ENCODE data around the gene PCAT7. TPM values are rescaled to one million over a fixed set of nuclear protein-coding genes. Genes with fewer than 3 reads are reported as not detected.
"Not testable (repeated sequence)": the region's sequence is repeated elsewhere in the genome, so short reads cannot be mapped to it uniquely, and the experiment has no call there.

The PCAT7 gene
- total RNA-seq, 1 experiment from 2014 or later, result 1.2 TPM

DNA sequence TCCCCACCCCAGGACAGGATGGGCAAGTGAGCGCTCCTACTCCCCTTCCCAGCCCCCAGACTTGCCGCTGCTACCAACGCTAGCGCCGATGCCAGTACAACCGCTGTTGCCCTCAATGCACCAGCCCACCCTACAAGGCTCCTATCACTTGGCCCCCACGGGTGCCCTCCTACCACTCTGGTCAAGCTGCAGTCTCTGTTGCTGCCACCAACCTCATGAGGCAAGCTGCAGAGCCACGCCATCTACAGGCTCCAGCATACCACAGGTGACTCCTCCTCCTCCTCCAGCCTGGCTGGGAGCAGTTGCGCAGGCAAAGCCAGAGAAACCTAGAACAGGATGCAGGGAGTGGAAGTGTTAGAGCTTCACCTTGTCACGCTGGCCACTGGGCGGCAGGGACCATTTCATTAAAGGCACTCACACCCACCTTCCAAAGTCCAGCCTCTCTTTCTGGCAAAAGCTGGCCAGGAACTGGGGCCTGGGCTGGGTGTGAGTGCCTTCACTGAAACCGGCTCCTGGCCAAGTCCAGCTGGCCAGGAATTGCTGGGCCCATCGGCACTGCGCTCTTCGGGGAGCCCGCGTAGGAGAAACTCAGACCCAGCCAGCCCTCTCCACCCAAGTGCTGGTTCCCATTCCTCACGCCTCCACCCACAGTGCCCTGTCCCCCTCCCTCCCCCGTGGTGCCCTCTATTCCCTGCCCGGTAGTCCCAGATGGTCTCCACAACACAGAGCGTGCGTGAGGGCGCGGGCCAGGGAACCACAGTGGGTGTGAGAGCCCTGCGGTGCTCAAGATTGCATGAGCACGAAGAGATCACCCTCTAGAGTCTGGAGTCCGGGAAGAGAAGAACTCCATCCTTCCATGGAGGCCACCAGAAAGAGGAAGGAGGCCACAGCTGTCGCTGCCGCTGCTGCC, 1.6 kb upstream of the PCAT7 start:
- Histone ChIP-seq H3K36me3 (peaks cover 5% of the 10 kb centered on the region; the same call in 1 of the 2 replicates), H3K9me3 (no peaks in the 10 kb centered on the region), H3K27me3 (no peaks in the 10 kb centered on the region), H3K4me3 (peak overlapping the region; percentile 58)
- DNase-seq, result peak; percentile 7

DNA sequence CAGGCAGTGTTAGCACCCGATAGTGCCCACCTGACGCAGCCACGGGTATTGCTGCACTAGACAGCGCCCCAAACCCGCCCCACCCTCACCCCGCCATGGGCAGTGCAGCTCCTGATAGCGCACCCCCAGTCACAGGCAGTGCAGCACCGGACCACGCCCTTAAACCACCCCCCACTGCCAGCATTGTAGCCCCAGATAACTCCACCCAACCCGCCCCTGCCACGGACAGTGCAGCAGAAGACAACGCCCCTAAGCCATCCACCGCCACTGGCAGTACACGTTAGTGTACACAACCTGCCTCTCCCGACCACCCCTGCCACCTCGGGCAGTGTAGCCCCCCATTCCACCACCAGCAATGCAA, 825 bp upstream of the PCAT7 start:
- peak overlapping the region; percentile 58 for H3K4me3 ChIP-seq
- H3K36me3 ChIP-seq, result peaks cover 5% of the 10 kb centered on the region; the same call in 1 of the 2 replicates
- no peaks in the 10 kb centered on the region for H3K9me3 ChIP-seq
- DNase-seq, result peak; percentile 60
- H3K27me3 ChIP-seq, result no peaks in the 10 kb centered on the region

DNA sequence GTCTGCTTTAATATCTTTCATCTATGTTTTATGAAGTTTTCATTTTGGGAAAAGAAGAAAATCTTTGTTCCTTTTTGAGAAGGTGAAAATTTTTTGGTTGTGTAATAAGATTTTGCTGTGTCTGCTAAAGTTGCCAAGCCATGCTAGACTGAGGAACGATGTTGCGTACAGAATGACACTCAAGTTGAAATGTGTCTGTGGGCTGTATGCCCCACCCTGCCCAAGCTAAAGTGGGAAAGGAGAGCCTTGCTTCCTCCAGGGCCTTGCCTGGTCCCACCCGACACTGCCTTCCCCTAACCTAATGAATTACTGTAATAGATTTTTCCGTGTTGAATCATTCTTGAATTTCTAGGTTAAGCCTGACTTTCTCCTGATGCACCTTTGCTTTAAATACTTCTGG, 2.5 kb downstream of the PCAT7 start:
- no peak for DNase-seq

DNA sequence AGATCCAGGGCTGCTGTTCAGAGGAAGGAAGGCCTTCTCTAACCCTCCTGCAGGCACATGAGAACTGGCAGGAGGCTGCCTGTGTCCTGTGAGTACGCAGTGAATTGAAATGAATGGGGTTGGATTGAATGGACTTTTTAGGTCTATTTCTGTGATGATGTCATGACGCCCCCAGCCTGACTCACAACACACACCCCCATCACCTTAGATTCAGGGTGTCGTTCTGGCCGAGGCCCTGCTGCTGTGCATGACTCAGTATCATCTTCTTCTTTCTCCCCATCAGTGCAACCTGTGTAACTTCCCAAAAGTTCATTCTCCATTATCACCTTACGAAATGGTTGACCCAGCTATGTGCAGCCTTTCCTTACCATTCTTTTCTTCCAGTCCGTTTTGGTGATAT, 5.4 kb downstream of the PCAT7 start:
- no peaks in the 10 kb centered on the region for H3K9me3 ChIP-seq
- no peak overlapping the region for H3K4me3 ChIP-seq
- no peak for DNase-seq
- no peaks in the 10 kb centered on the region for H3K27me3 ChIP-seq
- peaks cover 3% of the 10 kb centered on the region for H3K36me3 ChIP-seq

More for the DNA sequence above, 2.5 kb downstream of the PCAT7 start:
- Histone ChIP-seq H3K27me3 (no peaks in the 10 kb centered on the region), H3K4me3 (no peak overlapping the region), H3K36me3 (peaks cover 3% of the 10 kb centered on the region), H3K9me3 (no peaks in the 10 kb centered on the region)

DNA sequence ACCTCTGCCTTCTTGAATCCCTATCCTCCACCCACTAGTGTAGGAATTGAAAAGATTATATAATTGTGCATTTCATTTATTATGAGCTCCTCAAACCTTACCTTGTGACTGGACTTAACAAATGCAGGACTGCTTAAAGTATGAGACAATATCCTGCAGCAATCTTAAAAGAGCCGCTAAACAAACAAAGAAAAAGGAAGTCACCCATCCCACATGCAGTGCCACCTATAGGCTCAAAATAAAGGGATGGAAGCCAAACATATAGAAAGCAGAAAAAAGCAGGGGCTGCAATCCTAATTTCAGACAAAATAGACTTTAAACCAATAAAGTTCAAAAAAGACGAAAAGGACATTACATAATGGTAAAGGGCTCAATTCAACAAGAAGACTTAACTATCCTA, 8.7 kb downstream of the PCAT7 start:
- Histone ChIP-seq H3K27me3 (no peaks in the 10 kb centered on the region), H3K9me3 (no peaks in the 10 kb centered on the region), H3K36me3 (peaks cover 3% of the 10 kb centered on the region), H3K4me3 (no peak overlapping the region)
- no peak for DNase-seq

DNA sequence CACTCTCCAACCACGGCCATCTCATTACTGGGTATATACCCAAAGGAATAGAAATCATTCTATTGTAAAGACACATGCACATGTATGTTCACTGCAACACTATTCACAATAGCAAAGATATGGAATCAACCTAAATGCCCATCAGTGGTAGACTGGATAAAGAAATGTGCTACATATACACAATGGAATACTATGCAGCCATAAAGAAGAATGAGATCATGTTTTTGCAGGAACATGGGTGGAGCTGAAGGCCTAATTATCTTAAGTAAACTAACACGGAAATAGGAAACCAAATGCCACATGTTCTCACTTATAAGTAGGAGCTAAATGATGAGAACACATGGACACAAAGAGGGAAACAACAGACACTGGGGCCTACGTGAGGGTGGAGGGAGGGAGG, 9.4 kb downstream of the PCAT7 start:
- not testable (repeated sequence) for H3K9me3 ChIP-seq, H3K36me3 ChIP-seq, H3K4me3 ChIP-seq, H3K27me3 ChIP-seq, DNase-seq

DNA sequence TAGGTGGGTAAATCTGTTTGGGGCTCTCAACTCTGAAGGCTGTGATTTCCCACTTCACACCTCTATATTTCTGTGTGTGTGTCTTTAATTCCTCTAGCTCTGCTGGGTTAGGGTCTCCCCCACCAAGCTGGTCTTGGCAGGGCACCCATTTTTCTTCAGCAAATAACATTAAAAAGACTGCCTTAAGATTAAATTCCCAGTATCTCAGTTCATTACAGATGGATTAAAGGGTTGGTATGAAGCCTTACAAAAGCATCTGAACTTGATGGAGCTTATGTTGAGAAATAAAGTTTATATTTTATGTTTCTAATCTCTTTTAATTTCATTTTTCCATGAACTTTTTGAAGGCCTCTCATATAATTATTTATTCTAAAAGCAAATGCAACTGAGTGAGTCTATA, 11.7 kb downstream of the PCAT7 start:
- no peaks in the 10 kb centered on the region for H3K9me3 ChIP-seq
- no peak overlapping the region for H3K4me3 ChIP-seq
- H3K27me3 ChIP-seq, result no peaks in the 10 kb centered on the region
- no peak for DNase-seq
- H3K36me3 ChIP-seq, result no peaks in the 10 kb centered on the region

DNA sequence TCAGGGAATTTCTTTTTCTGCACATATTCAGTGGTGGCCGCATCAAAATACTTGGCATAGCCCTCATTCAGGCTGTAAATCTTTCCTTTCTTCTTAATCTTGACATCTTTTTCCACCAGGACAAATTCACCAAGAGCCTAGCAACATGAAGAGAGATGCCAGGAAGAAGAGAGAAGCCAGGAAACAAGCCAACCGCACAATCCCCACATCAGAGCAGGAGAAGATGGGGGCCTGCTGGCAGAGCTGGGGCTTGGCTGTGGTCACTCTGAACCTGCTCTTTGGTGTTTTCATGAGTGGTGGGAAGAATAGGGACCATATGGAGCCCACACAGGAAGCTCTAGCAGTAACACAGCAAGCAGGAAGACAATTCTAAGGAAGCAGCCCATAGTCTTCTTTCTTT, 12.4 kb downstream of the PCAT7 start:
- no peak overlapping the region for H3K4me3 ChIP-seq
- no peaks in the 10 kb centered on the region for H3K36me3 ChIP-seq
- no peaks in the 10 kb centered on the region for H3K27me3 ChIP-seq
- no peak for DNase-seq
- H3K9me3 ChIP-seq, result no peaks in the 10 kb centered on the region

DNA sequence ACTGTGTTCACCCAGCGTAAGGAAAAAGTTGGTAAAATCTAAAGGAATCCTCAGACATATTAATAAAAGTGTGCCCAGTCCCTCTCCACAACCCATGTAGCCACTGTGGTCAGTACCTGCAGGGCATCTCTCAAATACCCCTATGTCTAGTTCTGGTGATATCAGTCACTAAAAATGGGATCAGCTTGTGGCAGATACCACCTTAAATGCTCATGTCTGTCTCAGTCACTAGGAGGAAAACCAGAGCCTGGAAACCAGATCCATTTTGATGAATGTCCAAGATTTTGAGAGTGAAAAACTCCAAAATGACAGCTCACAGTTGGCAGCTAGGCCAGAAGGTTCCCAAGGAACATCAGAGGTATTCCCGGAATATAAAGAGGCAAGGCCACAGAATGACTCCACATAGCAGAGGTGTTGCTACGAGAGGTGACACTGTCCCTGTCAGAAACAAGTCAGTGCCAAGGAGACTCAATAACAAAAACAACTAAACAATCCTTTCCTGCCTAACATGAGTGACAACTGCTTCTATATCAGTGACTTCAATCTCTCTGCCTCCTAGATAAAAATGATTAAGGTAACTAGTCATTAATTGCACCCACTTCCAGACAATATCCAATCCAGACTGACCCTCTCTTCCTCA, 13.5 kb downstream of the PCAT7 start:
- H3K36me3 ChIP-seq, result no peaks in the 10 kb centered on the region
- DNase-seq, result no peak
- H3K27me3 ChIP-seq, result no peaks in the 10 kb centered on the region
- no peaks in the 10 kb centered on the region for H3K9me3 ChIP-seq
- H3K4me3 ChIP-seq, result no peak overlapping the region

DNA sequence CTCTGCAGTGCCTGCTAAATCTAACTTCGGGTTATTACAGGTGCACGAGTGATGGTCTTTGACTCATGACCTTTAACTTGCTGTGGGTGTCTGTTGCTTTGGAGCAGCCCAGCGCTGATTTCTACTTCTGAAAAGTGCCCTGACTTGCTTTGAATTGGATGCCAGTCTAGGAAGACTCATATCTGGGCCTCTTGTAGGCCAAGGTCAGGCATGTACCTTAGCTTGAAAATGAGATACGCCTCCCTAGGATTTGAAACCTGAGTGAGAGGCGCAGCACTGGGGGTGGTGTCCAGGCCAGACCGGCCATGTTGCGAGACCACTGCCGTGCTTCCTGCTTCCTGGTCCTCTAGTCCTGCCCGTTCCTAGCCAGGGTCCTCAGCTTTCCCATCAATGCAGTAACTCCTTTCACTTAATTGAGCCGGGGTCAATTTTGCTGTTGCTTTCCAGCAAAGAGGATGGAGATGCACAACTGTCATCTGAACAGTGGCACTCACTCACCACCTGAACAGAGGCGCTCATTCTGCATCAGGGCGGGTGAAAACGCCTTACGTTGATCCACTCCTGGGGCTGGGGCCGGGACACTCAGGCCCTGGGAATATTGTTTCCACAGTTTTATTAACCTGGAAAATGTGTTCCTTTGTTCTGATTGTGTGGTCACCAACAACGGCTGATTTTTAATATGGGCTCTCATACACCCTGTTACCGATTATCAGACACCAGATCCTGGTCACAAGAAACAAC, 14.3 kb downstream of the PCAT7 start:
- Histone ChIP-seq H3K36me3 (no peaks in the 10 kb centered on the region), H3K9me3 (no peaks in the 10 kb centered on the region), H3K27me3 (no peaks in the 10 kb centered on the region), H3K4me3 (no peak overlapping the region)
- no peak for DNase-seq

DNA sequence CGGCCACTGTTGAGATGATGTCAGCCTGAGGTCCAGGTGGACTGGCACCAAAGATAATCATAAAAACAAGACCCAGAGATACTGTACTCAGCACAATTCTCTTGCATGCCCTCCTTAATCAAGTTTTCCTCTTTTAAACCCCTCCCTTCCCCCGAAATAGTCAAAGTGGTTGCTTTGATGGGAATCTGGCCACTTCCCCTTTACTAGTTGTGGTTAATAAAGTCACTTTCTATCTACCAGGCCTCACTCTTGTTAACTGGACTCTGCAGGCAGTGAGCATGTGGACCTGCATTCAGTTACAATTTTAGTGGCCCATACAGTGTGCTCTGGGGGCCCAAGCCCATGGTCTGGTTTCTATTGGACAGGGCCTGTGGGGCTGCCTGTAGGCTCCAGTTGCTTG, 21.2 kb downstream of the PCAT7 start:
- Histone ChIP-seq H3K36me3 (no peaks in the 10 kb centered on the region), H3K4me3 (no peak overlapping the region), H3K27me3 (no peaks in the 10 kb centered on the region), H3K9me3 (no peaks in the 10 kb centered on the region)
- DNase-seq, result no peak

DNA sequence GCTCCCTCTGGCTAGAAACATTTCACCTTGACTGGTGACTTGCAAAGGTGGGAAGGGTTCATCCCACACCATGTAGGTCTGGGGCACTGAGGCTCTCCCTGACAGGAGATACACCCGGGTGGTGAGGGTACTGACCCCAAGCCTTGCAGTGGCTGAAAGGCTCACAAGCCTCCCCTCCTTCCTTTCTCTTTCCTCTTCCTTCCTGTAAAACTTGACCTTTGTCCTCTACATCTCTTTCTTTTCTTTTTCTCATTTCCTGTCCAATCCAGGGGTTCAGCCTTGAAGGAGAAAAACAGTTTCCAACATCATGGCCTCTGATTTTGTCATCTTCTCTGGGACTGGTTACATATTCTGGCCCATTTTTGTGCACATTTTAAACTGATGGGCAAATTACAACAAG, 22.2 kb downstream of the PCAT7 start:
- Histone ChIP-seq H3K27me3 (no peaks in the 10 kb centered on the region), H3K4me3 (no peak overlapping the region), H3K36me3 (no peaks in the 10 kb centered on the region), H3K9me3 (no peaks in the 10 kb centered on the region)
- DNase-seq, result no peak

DNA sequence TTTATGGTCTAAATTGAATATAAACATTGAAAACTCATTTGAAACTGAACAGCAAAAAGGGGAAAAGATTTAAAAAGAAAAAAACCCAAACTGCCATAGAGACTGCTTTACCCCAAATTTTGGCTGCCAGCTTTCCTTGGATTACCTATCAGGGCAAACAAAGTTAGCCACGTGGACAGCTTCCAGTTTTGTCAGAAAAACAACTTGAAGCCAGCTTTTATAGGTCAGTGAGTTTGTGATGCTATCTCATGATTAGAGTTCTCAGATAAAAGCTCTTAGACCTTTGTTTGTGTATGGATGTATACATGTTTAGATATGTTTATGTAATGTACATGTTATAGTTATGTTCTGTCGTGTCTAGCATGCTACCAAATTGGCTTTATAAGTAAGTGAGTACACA, 22.7 kb downstream of the PCAT7 start:
- Histone ChIP-seq H3K9me3 (no peaks in the 10 kb centered on the region), H3K36me3 (no peaks in the 10 kb centered on the region), H3K4me3 (no peak overlapping the region), H3K27me3 (no peaks in the 10 kb centered on the region)
- DNase-seq, result no peak

DNA sequence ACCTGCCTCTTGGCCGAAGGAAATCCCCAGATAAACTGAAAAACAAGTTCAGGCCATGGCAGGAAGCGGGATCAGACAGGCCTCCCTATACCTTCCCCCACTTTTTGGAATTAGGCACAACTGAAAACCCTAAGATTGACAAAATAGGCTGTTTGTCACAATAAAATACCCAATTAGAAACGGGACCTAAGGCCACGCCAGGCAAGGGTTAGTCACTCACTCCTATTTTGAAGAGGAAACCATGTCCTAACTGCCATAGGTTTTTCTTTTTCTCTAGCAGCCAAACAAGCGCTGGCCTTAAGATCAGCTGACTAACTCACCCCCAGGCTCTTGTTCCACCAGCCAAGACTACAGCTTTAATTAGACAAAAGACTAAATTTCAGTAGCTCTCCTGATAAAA, 26.8 kb downstream of the PCAT7 start:
- no peak overlapping the region for H3K4me3 ChIP-seq
- no peaks in the 10 kb centered on the region for H3K36me3 ChIP-seq
- H3K27me3 ChIP-seq, result no peaks in the 10 kb centered on the region
- DNase-seq, result no peak
- H3K9me3 ChIP-seq, result no peaks in the 10 kb centered on the region

DNA sequence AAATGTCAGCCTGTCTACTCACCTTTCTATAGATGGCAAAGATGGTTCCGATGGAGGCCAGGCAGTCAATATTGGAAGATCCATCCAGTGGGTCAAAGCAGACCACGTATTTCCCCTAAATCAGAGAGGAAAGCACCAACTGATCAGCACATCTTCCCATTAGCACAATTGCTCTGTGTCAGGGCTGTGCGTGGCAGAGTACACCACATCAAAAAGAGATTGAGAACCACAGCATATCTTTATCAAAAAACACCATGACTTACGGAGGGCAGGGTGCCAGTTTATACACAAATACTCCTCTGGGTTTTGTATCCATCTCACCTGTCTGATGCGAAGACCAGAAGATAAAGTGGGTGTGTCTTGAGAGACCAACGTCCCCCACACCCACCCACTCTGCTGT, 29.7 kb downstream of the PCAT7 start:
- no peaks in the 10 kb centered on the region for H3K36me3 ChIP-seq
- no peaks in the 10 kb centered on the region for H3K27me3 ChIP-seq
- H3K4me3 ChIP-seq, result no peak overlapping the region
- DNase-seq, result no peak
- H3K9me3 ChIP-seq, result no peaks in the 10 kb centered on the region

DNA sequence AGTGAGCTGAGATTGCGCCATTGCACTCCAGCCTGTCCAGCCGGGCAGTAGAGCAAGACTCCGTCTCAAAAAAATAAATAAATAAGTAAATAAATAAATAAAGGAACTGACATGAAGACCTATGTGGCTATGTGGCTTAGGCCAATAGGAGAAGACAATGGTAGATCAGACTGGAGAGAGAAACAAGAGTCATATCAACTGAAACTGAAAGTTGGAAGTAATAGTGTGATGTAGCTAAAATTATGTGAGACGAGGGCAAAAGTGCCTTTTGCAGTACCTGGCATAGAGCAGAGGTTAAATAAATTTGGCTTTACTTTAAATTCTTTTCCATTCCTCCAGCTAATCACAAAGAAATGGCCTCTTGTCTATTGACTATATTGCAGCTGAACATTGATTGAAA, 31.4 kb downstream of the PCAT7 start:
- H3K4me3 ChIP-seq, result no peak overlapping the region
- DNase-seq, result no peak

DNA sequence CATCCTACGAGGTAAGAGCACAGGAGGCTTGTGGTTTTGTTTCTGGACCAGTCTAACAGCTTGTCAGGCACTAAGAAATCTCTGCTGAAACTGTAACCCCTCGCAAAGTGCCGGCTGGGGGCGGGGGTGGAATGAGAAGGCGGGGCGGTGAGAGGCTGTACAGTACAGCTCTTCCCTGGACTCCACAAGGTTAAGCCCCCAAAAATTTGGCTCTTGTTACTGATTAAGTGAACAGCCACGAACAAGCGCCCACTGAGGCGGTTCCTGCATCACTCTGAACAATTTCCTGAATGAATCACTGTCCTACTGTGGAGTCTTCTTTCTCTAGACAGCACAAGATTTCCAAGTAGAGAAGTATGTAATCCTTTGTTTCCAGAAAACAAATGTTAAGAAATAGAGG, 31.9 kb downstream of the PCAT7 start:
- no peaks in the 10 kb centered on the region for H3K27me3 ChIP-seq
- H3K9me3 ChIP-seq, result no peaks in the 10 kb centered on the region
- no peaks in the 10 kb centered on the region for H3K36me3 ChIP-seq
- 0 out of 2 replicates have a peak overlapping the region, but pooled peaks have one; percentile 10 for H3K4me3 ChIP-seq
- peak; percentile 37 for DNase-seq

More for the DNA sequence above, 31.4 kb downstream of the PCAT7 start:
- H3K36me3 ChIP-seq, result no peaks in the 10 kb centered on the region
- no peaks in the 10 kb centered on the region for H3K27me3 ChIP-seq
- H3K9me3 ChIP-seq, result no peaks in the 10 kb centered on the region

Measured in MG63 (cell line).